ENCODE results near the gene TRIM44. TPM values are rescaled to one million over a fixed set of nuclear protein-coding genes. Genes with fewer than 3 reads are reported as not detected.
"Not testable (repeated sequence)": the region's sequence is repeated elsewhere in the genome, so short reads cannot be mapped to it uniquely, and the experiment has no call there.

The TRIM44 gene
- total RNA-seq, 6 experiments from 2014 or later: 13.9 to 37.1 (median 31.9) TPM

GRCh38 chr11:35752115-35752514, 89.5 kb downstream of the TRIM44 start:
- DNase-seq: no peak
- intact Hi-C loops (cut with DNase I): no loop called here
- Histone ChIP-seq H3K36me3 (no peaks in the 10 kb centered on the region), H3K27me3 (no peaks in the 10 kb centered on the region), H3K9me3 (no peaks in the 10 kb centered on the region), H3K4me1 (peaks cover 0 to 44% (median 13%) of the 10 kb centered on the region in 4 donors), H3K27ac (no peak overlapping the region), H3K4me3 (no peak overlapping the region)
- 50% methylated on average over 2 of the region's 3 CpGs for WGBS (ENCODE audit: insufficient coverage, low coverage, low lambda C conversion rate, missing lambda C conversion rate)
- no peak for TF ChIP-seq POLR2A (IDR thresholded peaks at IDR 0.05)
- no peak for TF ChIP-seq CTCF (IDR thresholded peaks at IDR 0.05)
- no peak for ATAC-seq

- ATAC-seq: peak; percentile 70 to 81 (median 76)
Measured at GRCh38 chr11:35753573-35753972, 91.0 kb downstream of the TRIM44 start.

GRCh38 chr11:35759951-35760350, 97.4 kb downstream of the TRIM44 start:
- H3K27ac ChIP-seq; intact Hi-C loops (cut with DNase I); H3K27me3 ChIP-seq; H3K36me3 ChIP-seq; H3K9me3 ChIP-seq; DNase-seq; ATAC-seq; H3K4me3 ChIP-seq: not testable (repeated sequence)
- H3K4me1 ChIP-seq: peaks cover 0 to 37% (median 18%) of the 10 kb centered on the region in 4 donors
- 95% methylated on average over 5 of the region's 8 CpGs for WGBS (ENCODE audit: insufficient coverage, low coverage, low lambda C conversion rate, missing lambda C conversion rate)

More at GRCh38 chr11:35753573-35753972, 91.0 kb downstream of the TRIM44 start:
- H3K4me3 ChIP-seq; H3K27me3 ChIP-seq; H3K36me3 ChIP-seq; H3K9me3 ChIP-seq; intact Hi-C loops (cut with DNase I); H3K27ac ChIP-seq: not testable (repeated sequence)
- 68% methylated on average over 6 of the region's 6 CpGs for WGBS (ENCODE audit: insufficient coverage, low coverage, low lambda C conversion rate, missing lambda C conversion rate)
- peaks cover 0 to 39% (median 12%) of the 10 kb centered on the region in 4 donors for H3K4me1 ChIP-seq
- DNase-seq: peak in 2 of 3 donors; percentile 29 to 61

- TF ChIP-seq CTCF (IDR thresholded peaks at IDR 0.05) (no peak), POLR2A (IDR thresholded peaks at IDR 0.05) (no peak)
- H3K36me3 ChIP-seq: no peaks in the 10 kb centered on the region
- no peaks in the 10 kb centered on the region for H3K27me3 ChIP-seq
- peaks cover 0 to 39% (median 19%) of the 10 kb centered on the region in 4 donors for H3K4me1 ChIP-seq
- WGBS (ENCODE audit: insufficient coverage, low coverage, low lambda C conversion rate, missing lambda C conversion rate): 15% methylated on average over 1 of the region's 1 CpG
- ATAC-seq (peak; percentile 63 to 85 (median 76)), DNase-seq (peak in 1 of 3 donors; percentile 59)
- no peak overlapping the region for H3K4me3 ChIP-seq
- peak overlapping the region in 1 of 3 donors; percentile 30 for H3K27ac ChIP-seq
- H3K9me3 ChIP-seq: no peaks in the 10 kb centered on the region
- intact Hi-C loops (cut with DNase I): no loop called here
Measured at GRCh38 chr11:35761899-35762298, 99.3 kb downstream of the TRIM44 start.

GRCh38 chr11:35763301-35763700, 100.7 kb downstream of the TRIM44 start:
- Histone ChIP-seq H3K27me3 (no peaks in the 10 kb centered on the region), H3K4me3 (no peak overlapping the region), H3K27ac (peak overlapping the region; percentile 50 to 66 (median 61)), H3K4me1 (peaks cover 0 to 39% (median 19%) of the 10 kb centered on the region in 4 donors), H3K9me3 (no peaks in the 10 kb centered on the region), H3K36me3 (no peaks in the 10 kb centered on the region)
- TF ChIP-seq POLR2A (IDR thresholded peaks at IDR 0.05) (no peak), CTCF (IDR thresholded peaks at IDR 0.05) (no peak)
- 64% methylated on average over 1 of the region's 1 CpG for WGBS (ENCODE audit: insufficient coverage, low coverage, low lambda C conversion rate, missing lambda C conversion rate)
- intact Hi-C loops (cut with DNase I): no loop called here
- ATAC-seq (peak; percentile 74 to 87 (median 76)), DNase-seq (no peak)

All from right lobe of liver (tissue), 6 donors.